NT2/D1 (cell line): ENCODE results near the gene FOXK1.
"Not testable (repeated sequence)": the region's sequence is repeated elsewhere in the genome, so short reads cannot be mapped to it uniquely, and the experiment has no call there.

Source experiments
- YY1 ChIP-seq: IDR thresholded peaks from 2 replicates; pipeline ENCODE4 v1.6.1; 2011; ENCODE audit not compliant: insufficient read length, insufficient read depth
- ZNF274 ChIP-seq: IDR thresholded peaks from 2 replicates; pipeline ENCODE4 v1.6.1; 2011; ENCODE audit warnings: mild to moderate bottlenecking, low read depth, low read length

- not testable (repeated sequence) for TF ChIP-seq ZNF274, YY1
Observed at GRCh38 chr7:4794171-4794570, 112.1 kb downstream of the FOXK1 start.
